CD14-positive monocyte (primary cell): ENCODE results near the gene UBR3. TPM values are rescaled to one million over a fixed set of nuclear protein-coding genes. Genes with fewer than 3 reads are reported as not detected.
A peak's percentile ranks its signal among the peaks of the same experiment; 100 is the strongest.

Source experiments
- DNase-seq, 3 donors: peaks; one replicate each; pipeline ENCODE4 v3.0.0-alpha.2; 2011 to 2022
- H2AFZ ChIP-seq: 2 replicates; pipeline ENCODE4 v1.6.0; 2012; ENCODE audit warnings: mild to moderate bottlenecking, low read depth, low read length, inconsistent platforms; ENCODE audit not compliant: insufficient read depth, poor library complexity, severe bottlenecking
- H3K27ac ChIP-seq, 2 donors: 1 replicate in 1 of 2; 2 replicates in 1 of 2; pipeline ENCODE4 v1.5.1; 2012 to 2013; ENCODE audit warnings: low read length in 2 of 2, control low read depth in 1 of 2, inconsistent platforms in 1 of 2, low read depth in 1 of 2, mild to moderate bottlenecking in 1 of 2
- H3K27me3 ChIP-seq, 2 donors: one replicate each; pipeline versions ENCODE4 v1.6.0 to v1.6.1; 2011 to 2013; ENCODE audit warnings: low read length in 2 of 2; ENCODE audit not compliant: control insufficient read depth in 2 of 2, insufficient read depth in 2 of 2
- H3K36me3 ChIP-seq, 2 donors: replicated peaks in 1 of 2; 1 replicate in 1 of 2; 2 replicates in 1 of 2; pipeline versions ENCODE4 v1.5.1 to v1.6.1; 2012 to 2013; ENCODE audit warnings: low read length in 2 of 2, control low read depth in 1 of 2, inconsistent platforms in 1 of 2, mild to moderate bottlenecking in 1 of 2; ENCODE audit not compliant: insufficient read depth in 2 of 2, control insufficient read depth in 1 of 2
- H3K4me1 ChIP-seq, 2 donors: 1 replicate in 1 of 2; 2 replicates in 1 of 2; pipeline versions ENCODE4 v1.5.1 to v1.6.1; 2012 to 2013; ENCODE audit warnings: low read length in 2 of 2, control low read depth in 1 of 2, inconsistent platforms in 1 of 2, mild to moderate bottlenecking in 1 of 2, moderate library complexity in 1 of 2; ENCODE audit not compliant: insufficient read depth in 2 of 2, control insufficient read depth in 1 of 2
- H3K4me2 ChIP-seq: replicated peaks from 2 replicates; pipeline ENCODE3; 2012; ENCODE audit warnings: low read length, moderate library complexity, mild to moderate bottlenecking; ENCODE audit not compliant: poor library complexity, severe bottlenecking; ENCODE audit errors: extremely low read depth
- H3K4me3 ChIP-seq, 3 experiments: fragments of 200-600 bp in 1 of 3; sonication (generic) in 1 of 3; replicated peaks in 1 of 3; 1 replicate in 2 of 3; 2 replicates in 1 of 3; pipeline ENCODE4 v1.5.1; 2011 to 2013; ENCODE audit warnings: low read length in 3 of 3, mild to moderate bottlenecking in 3 of 3, control low read depth in 2 of 3, low read depth in 2 of 3, inconsistent platforms in 1 of 3, moderate library complexity in 1 of 3
- H3K79me2 ChIP-seq: 2 replicates; pipeline ENCODE4 v1.6.0; 2012; ENCODE audit warnings: mild to moderate bottlenecking, control low read depth, inconsistent platforms, low read length, moderate library complexity; ENCODE audit not compliant: insufficient read depth
- H3K9ac ChIP-seq: 2 replicates; pipeline ENCODE4 v1.6.0; 2017; ENCODE audit warnings: low read length, mild to moderate bottlenecking; ENCODE audit not compliant: insufficient read depth, poor library complexity, severe bottlenecking
- H3K9me3 ChIP-seq, 2 donors: replicated peaks in 1 of 2; 1 replicate in 1 of 2; 2 replicates in 1 of 2; pipeline versions ENCODE4 v1.5.1 to v1.6.1; 2012 to 2013; ENCODE audit warnings: low read length in 2 of 2, control low read depth in 1 of 2; ENCODE audit not compliant: control insufficient read depth in 1 of 2, insufficient read depth in 1 of 2
- H4K20me1 ChIP-seq: 2 replicates; pipeline ENCODE4 v1.6.0; 2012; ENCODE audit warnings: mild to moderate bottlenecking, low read length, control low read depth, moderate library complexity; ENCODE audit not compliant: insufficient read depth
- H3K27ac Mint-ChIP-seq, 7 donors: one replicate each; pipeline ENCODE4 v1.8.0; 2020; ENCODE audit warnings: mild to moderate bottlenecking in 7 of 7, mixed read lengths in 7 of 7, moderate library complexity in 6 of 7, inconsistent platforms in 2 of 7
- H3K27me3 Mint-ChIP-seq, 3 donors: one replicate each; pipeline ENCODE4 v1.8.0; 2021 to 2022; ENCODE audit warnings: low read depth in 3 of 3, mild to moderate bottlenecking in 3 of 3, mixed read lengths in 3 of 3, moderate library complexity in 3 of 3, inconsistent platforms in 1 of 3
- H3K36me3 Mint-ChIP-seq, 2 donors: one replicate each; pipeline ENCODE4 v1.8.0; 2020; ENCODE audit warnings: mixed read lengths in 2 of 2, inconsistent platforms in 1 of 2, mild to moderate bottlenecking in 1 of 2
- H3K4me1 Mint-ChIP-seq: one replicate; pipeline ENCODE4 v1.8.0; 2020; ENCODE audit warnings: mild to moderate bottlenecking, mixed read lengths
- H3K4me3 Mint-ChIP-seq, 2 donors: one replicate each; pipeline ENCODE4 v1.8.0; 2020; ENCODE audit warnings: mild to moderate bottlenecking in 2 of 2, mixed read lengths in 2 of 2, moderate library complexity in 1 of 2
- H3K9me3 Mint-ChIP-seq, 7 donors: one replicate each; pipeline ENCODE4 v1.8.0; 2020 to 2022; ENCODE audit warnings: mixed read lengths in 7 of 7, mild to moderate bottlenecking in 6 of 7, moderate library complexity in 6 of 7, inconsistent platforms in 2 of 7
- CTCF ChIP-seq: fragments of 200-600 bp; IDR thresholded peaks from one replicate; pipeline ENCODE4 v1.8.0; 2022; ENCODE audit warnings: antibody characterized with exemption, mild to moderate bottlenecking
- WGBS: methylation state at CpG from one replicate; pipeline ENCODE4 v1.1.5; 2013; ENCODE audit warnings: missing lambda C conversion rate; ENCODE audit not compliant: insufficient coverage; 5-methylcytosine and 5-hydroxymethylcytosine counted together
- intact Hi-C, 2 donors: fragments of 100-400 bp; cut with micrococcal nuclease; formaldehyde crosslinking; loops; one replicate each; pipeline versions ENCODE4 v1.15.0 to v1.15.1; 2023
- polyA plus RNA-seq, 3 donors: library from polyadenylated mRNA; depleted of rRNA in 1 of 3; unstranded in 2 of 3; stranded (reverse) in 1 of 3; fragments of 300-500 nt in 2 of 3; fragments of >200 nt in 1 of 3; fragmentation: Illumina TruSeq in 2 of 3; gene quantifications; 1 replicate in 2 of 3; 2 replicates in 1 of 3; pipeline ENCODE4 v1.2.3, GENCODE V29; 2012 to 2021

UBR3 gene
- polyA plus RNA-seq, 3 donors, result 4.3 to 10.7 (median 4.7) TPM

DNA sequence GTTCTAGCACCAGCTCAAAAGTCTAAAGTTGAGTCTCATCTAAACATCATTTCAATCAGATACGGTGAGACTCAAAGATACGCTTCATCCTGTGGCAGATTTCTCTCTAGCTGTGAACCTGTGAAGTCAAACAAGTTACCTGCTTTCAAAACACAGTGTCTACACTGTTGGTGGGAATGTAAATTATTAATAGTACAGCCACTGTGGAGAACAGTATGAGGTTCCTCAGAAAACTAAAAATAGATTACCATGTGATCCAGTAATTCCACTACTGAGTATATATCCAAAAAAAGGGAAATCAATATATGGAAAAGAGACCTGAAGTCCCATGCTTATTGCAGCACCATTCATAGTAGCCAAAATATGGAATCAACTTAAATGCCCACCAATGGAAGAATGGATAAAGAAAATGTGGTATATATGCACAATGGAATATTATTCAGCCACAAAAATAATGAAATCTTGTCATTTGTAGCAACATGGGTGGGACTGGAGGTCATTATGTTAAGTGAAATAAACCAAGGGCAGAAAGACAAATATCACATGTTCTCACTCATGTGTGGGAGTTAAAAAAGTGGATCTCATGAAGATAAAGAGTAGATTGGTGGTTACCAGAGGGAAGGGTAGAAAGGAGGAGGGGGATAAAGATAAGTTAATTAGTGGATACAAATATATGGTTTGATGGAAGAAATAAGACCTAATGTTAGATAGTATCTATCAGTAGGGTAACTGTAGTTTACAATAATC is 11.7 kb downstream of the UBR3 start:
- no peak overlapping the region for H3K4me3 Mint-ChIP-seq
- DNase-seq, result no peak
- peaks cover 0 to 1% (median 0%) of the 10 kb centered on the region in 3 donors for H3K27me3 Mint-ChIP-seq
- H3K4me1 Mint-ChIP-seq, result no peaks in the 10 kb centered on the region
- Histone ChIP-seq H3K36me3 (peaks cover 0 to 23% of the 10 kb centered on the region in 2 donors), H3K4me3 (no peak overlapping the region), H3K27me3 (no peaks in the 10 kb centered on the region), H3K79me2 (peaks cover 54% of the 10 kb centered on the region), H4K20me1 (peaks cover 79% of the 10 kb centered on the region), H3K27ac (no peak overlapping the region), H3K4me1 (no peaks in the 10 kb centered on the region), H3K9ac (no peak overlapping the region), H3K9me3 (no peaks in the 10 kb centered on the region), H3K4me2 (no peak overlapping the region), H2AFZ (no peak overlapping the region)
- H3K27ac Mint-ChIP-seq, result no peak overlapping the region
- peaks cover 0 to 2% (median 1%) of the 10 kb centered on the region in 7 donors for H3K9me3 Mint-ChIP-seq
- 100% methylated on average over 1 of the region's 2 CpGs for WGBS
- intact Hi-C loops, result no loop called here
- no peak for TF ChIP-seq CTCF
- peaks cover 22 to 28% of the 10 kb centered on the region in 2 donors for H3K36me3 Mint-ChIP-seq

DNA sequence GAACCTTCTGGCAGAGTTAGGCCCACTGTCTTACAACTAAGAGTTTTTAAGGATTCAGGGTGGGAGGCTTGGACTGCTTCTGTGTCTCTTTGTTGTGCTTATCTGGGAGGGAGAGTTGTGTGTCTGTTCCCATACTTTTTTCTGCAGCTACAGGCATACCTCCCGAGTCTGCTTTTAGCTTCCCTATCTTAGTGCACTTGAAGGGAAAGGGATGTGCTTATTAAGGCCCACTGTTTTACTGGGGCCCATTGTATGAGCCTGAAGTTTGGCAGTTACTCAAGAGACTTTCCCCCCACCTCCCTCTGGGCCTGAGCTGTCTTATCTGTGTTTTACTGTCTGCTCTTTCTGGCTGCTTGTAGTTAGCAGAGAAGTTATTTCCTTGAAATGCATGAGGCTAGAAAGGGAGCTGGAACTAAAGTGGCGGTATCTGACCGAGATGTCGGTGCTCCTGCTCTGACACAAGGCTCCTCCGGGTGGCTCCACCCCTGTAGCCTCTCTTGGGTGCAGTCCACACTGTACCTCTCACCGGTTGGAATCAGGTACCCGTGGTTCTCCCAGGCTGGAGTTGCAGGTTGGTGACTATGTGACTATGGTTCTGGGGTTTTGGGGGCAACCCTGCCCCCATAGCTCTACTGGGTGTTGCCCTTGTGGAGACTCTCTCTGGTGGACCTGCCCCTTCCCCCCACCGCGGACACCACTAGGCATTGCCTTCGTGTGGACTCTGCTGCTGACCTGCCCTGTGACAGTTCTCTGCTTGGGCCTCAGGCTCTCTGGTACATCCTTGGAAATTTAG is 12.9 kb downstream of the UBR3 start:
- no peak overlapping the region for H3K4me3 Mint-ChIP-seq
- 91% methylated on average over 5 of the region's 10 CpGs for WGBS

More for the DNA sequence above, 12.9 kb downstream of the UBR3 start:
- Histone ChIP-seq H3K9me3 (no peaks in the 10 kb centered on the region), H3K79me2 (peaks cover 42% of the 10 kb centered on the region), H3K27me3 (no peaks in the 10 kb centered on the region), H2AFZ (no peak overlapping the region), H4K20me1 (peaks cover 79% of the 10 kb centered on the region), H3K36me3 (peaks cover 0 to 22% of the 10 kb centered on the region in 2 donors), H3K9ac (no peak overlapping the region), H3K4me1 (no peaks in the 10 kb centered on the region), H3K4me3 (no peak overlapping the region), H3K4me2 (no peak overlapping the region), H3K27ac (no peak overlapping the region)
- no peaks in the 10 kb centered on the region for H3K4me1 Mint-ChIP-seq
- intact Hi-C loops, result no loop called here
- no peak for DNase-seq
- H3K27me3 Mint-ChIP-seq, result peaks cover 0 to 1% (median 0%) of the 10 kb centered on the region in 3 donors
- no peak for TF ChIP-seq CTCF
- peaks cover 0 to 2% (median 1%) of the 10 kb centered on the region in 7 donors for H3K9me3 Mint-ChIP-seq
- H3K36me3 Mint-ChIP-seq, result peaks cover 29 to 34% of the 10 kb centered on the region in 2 donors
- H3K27ac Mint-ChIP-seq, result peak overlapping the region in 2 of 7 donors; percentile 34 to 82
